ENCODE data around the gene PSMD13.

The PSMD13 gene

DNA sequence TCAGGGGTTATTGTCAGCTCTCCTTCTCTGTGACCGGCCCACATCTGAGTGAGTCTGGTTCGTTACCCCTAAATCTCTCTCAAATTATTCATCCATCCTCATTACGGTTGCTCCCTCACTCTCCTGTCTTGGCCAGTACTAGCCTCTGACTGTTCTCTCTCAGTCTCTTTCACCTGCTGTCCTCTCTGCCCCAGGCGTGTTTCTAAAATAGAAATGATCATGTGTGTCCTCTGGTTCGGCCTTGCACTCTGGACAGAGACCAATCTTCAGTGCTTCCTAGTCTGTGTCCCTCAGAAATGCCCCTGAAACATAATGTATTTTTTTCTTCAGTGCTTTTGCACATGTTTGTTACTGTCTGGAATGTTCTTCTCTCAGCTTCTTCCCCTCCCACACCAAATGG lies 4.9 kb downstream of the PSMD13 start:
- TF ChIP-seq, protein P1, sequence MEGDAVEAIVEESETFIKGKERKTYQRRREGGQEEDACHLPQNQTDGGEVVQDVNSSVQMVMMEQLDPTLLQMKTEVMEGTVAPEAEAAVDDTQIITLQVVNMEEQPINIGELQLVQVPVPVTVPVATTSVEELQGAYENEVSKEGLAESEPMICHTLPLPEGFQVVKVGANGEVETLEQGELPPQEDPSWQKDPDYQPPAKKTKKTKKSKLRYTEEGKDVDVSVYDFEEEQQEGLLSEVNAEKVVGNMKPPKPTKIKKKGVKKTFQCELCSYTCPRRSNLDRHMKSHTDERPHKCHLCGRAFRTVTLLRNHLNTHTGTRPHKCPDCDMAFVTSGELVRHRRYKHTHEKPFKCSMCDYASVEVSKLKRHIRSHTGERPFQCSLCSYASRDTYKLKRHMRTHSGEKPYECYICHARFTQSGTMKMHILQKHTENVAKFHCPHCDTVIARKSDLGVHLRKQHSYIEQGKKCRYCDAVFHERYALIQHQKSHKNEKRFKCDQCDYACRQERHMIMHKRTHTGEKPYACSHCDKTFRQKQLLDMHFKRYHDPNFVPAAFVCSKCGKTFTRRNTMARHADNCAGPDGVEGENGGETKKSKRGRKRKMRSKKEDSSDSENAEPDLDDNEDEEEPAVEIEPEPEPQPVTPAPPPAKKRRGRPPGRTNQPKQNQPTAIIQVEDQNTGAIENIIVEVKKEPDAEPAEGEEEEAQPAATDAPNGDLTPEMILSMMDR (IDR thresholded peaks at IDR 0.05; ENCODE audit: control insufficient read depth, extremely low read depth, insufficient read depth) = no peak
- no peak overlapping the region for H3K4me3 ChIP-seq (ENCODE audit: low read depth, low read length)
- no peak for DNase-seq (ENCODE audit: low read depth)

DNA sequence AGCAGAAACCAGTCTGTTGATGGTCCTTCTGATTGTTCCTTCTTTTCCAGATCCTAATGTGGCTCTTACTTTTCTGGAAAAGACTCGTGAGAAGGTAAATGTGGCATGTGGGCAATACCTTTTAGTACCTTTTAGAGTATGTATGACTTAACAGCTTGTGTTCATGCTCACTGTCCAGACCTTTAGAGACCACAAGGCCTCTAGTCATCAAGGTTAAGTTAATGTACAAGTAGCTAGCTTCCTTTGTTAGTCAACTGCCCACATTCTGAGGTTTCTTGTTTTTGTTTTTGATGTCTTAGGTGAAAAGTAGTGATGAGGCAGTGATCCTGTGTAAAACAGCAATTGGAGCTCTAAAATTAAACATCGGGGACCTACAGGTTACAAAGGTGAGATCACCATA lies 7.6 kb downstream of the PSMD13 start:
- DNase-seq (ENCODE audit: low read depth) = no peak
- H3K4me3 ChIP-seq (ENCODE audit: low read depth, low read length) = no peak overlapping the region
- TF ChIP-seq, protein P1 (IDR thresholded peaks at IDR 0.05; ENCODE audit: control insufficient read depth, extremely low read depth, insufficient read depth) = no peak

DNA sequence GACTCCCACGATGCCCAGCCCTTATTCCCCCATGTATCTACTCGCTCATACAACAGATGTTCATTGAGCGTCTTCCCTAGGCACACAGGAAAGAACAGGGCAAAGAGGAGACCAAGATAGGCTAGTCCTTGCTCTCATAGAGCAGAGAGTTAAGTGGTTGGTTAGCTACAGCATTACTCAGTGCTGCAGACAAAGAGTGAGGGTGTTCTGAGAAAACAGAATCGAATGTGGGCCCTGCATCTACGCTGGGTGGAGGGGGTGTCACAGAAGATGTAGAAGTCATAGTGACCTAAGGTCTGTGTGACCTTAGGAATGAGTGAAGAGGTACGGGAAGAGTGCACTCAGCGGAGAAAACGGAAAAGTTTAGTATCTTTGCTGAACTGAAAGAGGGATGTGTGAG lies 12.3 kb downstream of the PSMD13 start:
- TF ChIP-seq, protein P1 (IDR thresholded peaks at IDR 0.05; ENCODE audit: control insufficient read depth, extremely low read depth, insufficient read depth) = no peak
- H3K4me3 ChIP-seq (ENCODE audit: low read depth, low read length) = no peak overlapping the region
- DNase-seq (ENCODE audit: low read depth) = no peak

DNA sequence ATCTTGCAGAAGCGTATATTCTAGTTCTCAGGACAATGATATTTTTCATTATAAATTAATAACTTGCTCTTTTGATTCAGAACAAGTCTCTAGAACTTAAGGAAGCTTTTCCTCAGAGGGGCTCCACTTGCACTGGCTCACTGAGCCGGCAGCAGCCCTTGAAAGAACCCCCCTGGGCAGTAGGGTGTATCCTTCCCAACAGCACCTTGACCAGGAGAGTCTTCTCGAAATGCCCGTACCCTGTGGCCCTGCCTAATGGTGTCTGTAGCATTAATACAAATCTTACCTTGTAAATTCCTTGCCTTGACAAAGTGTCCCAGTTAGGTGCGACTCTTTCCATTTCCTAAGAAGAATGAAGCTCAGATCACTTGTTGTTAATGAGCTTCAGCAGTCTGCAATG lies 13.5 kb downstream of the PSMD13 start:
- no peak overlapping the region for H3K4me3 ChIP-seq (ENCODE audit: low read depth, low read length)
- no peak for DNase-seq (ENCODE audit: low read depth)
- TF ChIP-seq, protein P1 (IDR thresholded peaks at IDR 0.05; ENCODE audit: control insufficient read depth, extremely low read depth, insufficient read depth) = no peak

DNA sequence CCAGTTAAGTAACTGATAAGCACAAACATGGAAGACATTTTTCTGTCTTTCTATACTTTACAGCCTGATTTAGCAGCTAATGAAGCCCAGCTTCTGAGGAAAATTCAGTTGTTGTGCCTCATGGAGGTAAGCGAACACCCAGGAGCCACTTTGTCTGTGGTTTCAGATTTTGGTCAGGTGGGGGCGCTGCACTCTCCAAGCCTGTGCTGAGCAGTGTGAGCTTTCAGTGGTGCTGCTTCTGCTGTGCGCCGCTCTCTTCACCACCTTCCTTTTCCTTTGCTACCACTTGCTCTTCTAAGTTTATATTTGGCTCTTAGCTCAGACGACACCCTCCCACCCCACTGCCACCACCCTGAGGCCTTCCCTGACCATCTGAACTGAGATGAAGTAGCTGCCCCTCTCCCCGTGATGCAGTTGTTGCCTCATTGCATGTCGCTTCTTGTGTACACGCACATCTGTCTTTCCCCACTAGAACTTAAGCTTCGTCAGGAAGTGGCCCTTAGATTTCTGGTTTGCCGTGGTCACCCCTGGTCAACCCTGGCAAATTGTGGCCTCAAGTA lies 14.0 kb downstream of the PSMD13 start:
- DNase-seq (ENCODE audit: low read depth) = no peak
- TF ChIP-seq, protein P1 (IDR thresholded peaks at IDR 0.05; ENCODE audit: control insufficient read depth, extremely low read depth, insufficient read depth) = peak; percentile 53
- no peak overlapping the region for H3K4me3 ChIP-seq (ENCODE audit: low read depth, low read length)

DNA sequence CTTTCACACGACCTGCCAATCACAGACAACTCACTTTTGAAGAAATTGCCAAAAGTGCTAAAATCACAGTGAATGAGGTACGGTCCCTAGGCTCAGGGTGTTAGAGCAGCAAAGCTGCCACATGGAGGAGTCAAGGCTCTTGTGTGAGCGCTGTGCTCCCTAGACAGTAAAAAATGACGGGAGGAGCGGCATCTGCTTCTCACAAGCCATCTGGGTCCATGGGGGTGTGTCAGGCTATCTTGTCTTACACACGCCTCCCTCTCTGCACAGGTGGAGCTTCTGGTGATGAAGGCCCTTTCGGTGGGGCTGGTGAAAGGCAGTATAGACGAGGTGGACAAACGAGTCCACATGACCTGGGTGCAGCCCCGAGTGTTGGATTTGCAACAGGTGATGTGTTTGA lies 14.8 kb downstream of the PSMD13 start:
- no peak for DNase-seq (ENCODE audit: low read depth)
- H3K4me3 ChIP-seq (ENCODE audit: low read depth, low read length) = no peak overlapping the region
- TF ChIP-seq, protein P1 (IDR thresholded peaks at IDR 0.05; ENCODE audit: control insufficient read depth, extremely low read depth, insufficient read depth) = no peak

DNA sequence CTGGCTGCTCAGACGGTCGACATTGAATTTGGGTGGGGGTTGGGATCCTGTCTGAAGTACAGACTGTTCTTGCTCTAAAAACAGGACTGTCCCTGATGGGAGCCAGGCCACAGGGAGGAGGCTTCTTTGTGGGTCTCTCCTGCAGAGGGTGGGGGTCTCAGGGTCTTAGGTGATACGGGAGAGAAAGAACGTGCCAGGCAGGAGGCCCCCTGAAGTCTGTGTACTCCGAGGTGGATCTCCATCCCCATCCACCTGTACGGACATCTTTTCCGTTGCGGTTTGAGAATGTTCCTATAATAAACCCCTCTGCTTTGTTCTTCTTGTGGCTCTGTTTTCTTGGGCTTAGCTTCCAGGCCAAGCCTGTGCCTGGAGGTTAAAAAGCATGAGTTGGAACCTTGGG lies 15.9 kb downstream of the PSMD13 start:
- DNase-seq (ENCODE audit: low read depth) = no peak
- TF ChIP-seq, protein P1 (IDR thresholded peaks at IDR 0.05; ENCODE audit: control insufficient read depth, extremely low read depth, insufficient read depth) = no peak
- no peak overlapping the region for H3K4me3 ChIP-seq (ENCODE audit: low read depth, low read length)

All from LNCaP clone FGC (cell line).